OCI-LY7 (cell line): Measurements from ENCODE around the gene FBXW8. TPM values are rescaled to one million over a fixed set of nuclear protein-coding genes. Genes with fewer than 3 reads are reported as not detected.

Experiments used
- BruUV-seq: library from RNA; stranded (reverse); fragments of 400-500 nt; replicated peaks from 2 replicates; lab custom pipeline; 2021; lab: Mats Ljungman, UMichigan
- CTCF ChIA-PET: fragments of 300-600 bp; sonication (Branson Sonifier 250); formaldehyde crosslinking; loops from one replicate; lab custom pipeline; 2022; ENCODE audit warnings: antibody characterized with exemption; ENCODE audit not compliant: unreplicated experiment; lab: Charles Lee
- POLR2A ChIA-PET: fragments of 300-600 bp; sonication (Branson Sonifier 250); formaldehyde crosslinking; loops from one replicate; lab custom pipeline; 2022; ENCODE audit warnings: antibody characterized with exemption; lab: Charles Lee
- DNase-seq: peaks from one replicate; pipeline ENCODE4 v3.0.0-alpha.2; 2015; ENCODE audit warnings: low spot score
- H2AFZ ChIP-seq: fragments of 200-600 bp; sonication (generic), shearing (Covaris generic); 2 replicates; pipeline ENCODE4 v1.6.1; 2014; ENCODE audit warnings: mild to moderate bottlenecking, antibody characterized with exemption, low read length, moderate library complexity
- H3K27ac ChIP-seq: fragments of 200-600 bp; sonication (generic); 2 replicates; pipeline ENCODE4 v1.5.1; 2014; ENCODE audit warnings: mixed run types, low read depth, mild to moderate bottlenecking, moderate library complexity, low read length, inconsistent platforms; ENCODE audit not compliant: poor library complexity, severe bottlenecking
- H3K36me3 ChIP-seq: fragments of 200-600 bp; sonication (generic); 2 replicates; pipeline ENCODE4 v1.6.1; 2014; ENCODE audit warnings: mild to moderate bottlenecking, antibody characterized with exemption, low read length, moderate library complexity, mixed read lengths; ENCODE audit not compliant: insufficient read depth
- H3K4me1 ChIP-seq: fragments of 200-600 bp; sonication (generic); 2 replicates; pipeline ENCODE4 v1.5.1; 2014; ENCODE audit warnings: mild to moderate bottlenecking, low read length; ENCODE audit not compliant: insufficient read depth, poor library complexity, severe bottlenecking
- H3K4me2 ChIP-seq: fragments of 200-600 bp; sonication (generic); 2 replicates; pipeline ENCODE4 v1.6.1; 2014; ENCODE audit warnings: mild to moderate bottlenecking, low read length
- H3K4me3 ChIP-seq: fragments of 200-600 bp; sonication (generic); 2 replicates; pipeline ENCODE4 v1.5.1; 2014; ENCODE audit warnings: mild to moderate bottlenecking, low read depth, low read length; ENCODE audit not compliant: poor library complexity, severe bottlenecking
- H3K79me2 ChIP-seq: fragments of 200-600 bp; sonication (generic); 2 replicates; pipeline ENCODE4 v1.6.1; 2016; ENCODE audit warnings: low read depth, mild to moderate bottlenecking, low read length, moderate library complexity, mixed read lengths; ENCODE audit not compliant: insufficient read depth
- H3K9me2 ChIP-seq: fragments of 200-600 bp; sonication (generic); 2 replicates; pipeline ENCODE4 v1.6.1; 2016; ENCODE audit warnings: mild to moderate bottlenecking, low read length, mixed read lengths; ENCODE audit not compliant: insufficient read depth
- H3K9me3 ChIP-seq: fragments of 200-600 bp; sonication (generic); 2 replicates; pipeline ENCODE4 v1.6.1; 2014; ENCODE audit warnings: mild to moderate bottlenecking, mixed run types, low read length, mixed read lengths
- H4K20me1 ChIP-seq: fragments of 200-600 bp; sonication (generic); 2 replicates; pipeline ENCODE4 v1.6.1; 2014; ENCODE audit warnings: mild to moderate bottlenecking, antibody characterized with exemption, low read length, moderate library complexity, mixed read lengths; ENCODE audit not compliant: insufficient read depth
- CTCF ChIP-seq: fragments of 200-600 bp; sonication (generic); conservative IDR thresholded peaks from 2 replicates; pipeline ENCODE4 v1.5.1; 2014; ENCODE audit warnings: mild to moderate bottlenecking, antibody characterized with exemption, low read length, moderate library complexity, mixed read lengths
- EZH2phosphoT487 ChIP-seq: fragments of 200-600 bp; sonication (generic); IDR thresholded peaks from 2 replicates; pipeline ENCODE4 v1.6.1; 2018; ENCODE audit warnings: low read depth, borderline replicate concordance, mild to moderate bottlenecking, mixed run types, antibody characterized with exemption, low read length, moderate library complexity, mixed read lengths
- intact Hi-C: fragments of 100-400 bp; cut with micrococcal nuclease; formaldehyde crosslinking; loops from one replicate; pipeline ENCODE4 v1.10.0; 2022; ENCODE audit not compliant: unreplicated experiment
- total RNA-seq, 2 experiments: library from RNA; depleted of rRNA in 1 of 2; stranded (reverse); fragments of >200 nt in 1 of 2; shearing (Covaris generic) in 1 of 2; gene quantifications; 2 replicates each; pipeline ENCODE4 v1.2.3, GENCODE V29; 2014 to 2022

Gene FBXW8
- total RNA-seq, 2 experiments from 2014 or later: 29.8 to 34.0 TPM

GRCh38 chr12:116999066-116999465, 88.3 kb downstream of the FBXW8 start:
- POLR2A ChIA-PET: interaction anchor here (1.4 kb wide), 1 partner anchor 21 kb away, joined by 4 read pairs; no protein-coding TSS in a partner anchor
- DNase-seq: no peak
- BruUV-seq: no TSS peak

GRCh38 chr12:117000316-117000715, 89.6 kb downstream of the FBXW8 start:
- ChIA-PET POLR2A (interaction anchor here (0.6 to 3.3 kb wide), 8 partner anchors 10 to 125 kb away, joined by 3 to 17 read pairs (median 4); no protein-coding TSS in a partner anchor), CTCF (interaction anchor here (1.1 kb wide), 1 partner anchor 22 kb away, joined by 3 read pairs; no protein-coding TSS in a partner anchor)
- peaks cover 7% of the 10 kb centered on the region; the same call in 1 of the 2 replicates for H3K36me3 ChIP-seq
- H3K4me2 ChIP-seq: peak overlapping the region; percentile 21; the same call in 1 of the 2 replicates
- no peaks in the 10 kb centered on the region for H3K79me2 ChIP-seq
- intact Hi-C loops: no loop called here
- no peak overlapping the region for H3K27ac ChIP-seq
- no peak overlapping the region for H2AFZ ChIP-seq
- H3K9me3 ChIP-seq: no peaks in the 10 kb centered on the region
- H4K20me1 ChIP-seq: no peaks in the 10 kb centered on the region
- H3K4me3 ChIP-seq: no peak overlapping the region
- peak; percentile 30 for DNase-seq
- H3K4me1 ChIP-seq: peaks cover 6% of the 10 kb centered on the region
- TF ChIP-seq EZH2phosphoT487 (no peak), CTCF (no peak)
- no TSS peak for BruUV-seq
- no peaks in the 10 kb centered on the region for H3K9me2 ChIP-seq

More at GRCh38 chr12:116999066-116999465, 88.3 kb downstream of the FBXW8 start:
- no peak overlapping the region for H3K4me2 ChIP-seq
- H3K9me2 ChIP-seq: no peaks in the 10 kb centered on the region
- H3K4me3 ChIP-seq: no peak overlapping the region
- no peaks in the 10 kb centered on the region for H3K9me3 ChIP-seq
- H2AFZ ChIP-seq: no peak overlapping the region
- intact Hi-C loops: no loop called here
- CTCF ChIA-PET: no interaction called here
- H4K20me1 ChIP-seq: no peaks in the 10 kb centered on the region
- TF ChIP-seq EZH2phosphoT487: no peak
- H3K27ac ChIP-seq: no peak overlapping the region
- H3K4me1 ChIP-seq: peaks cover 6% of the 10 kb centered on the region
- H3K36me3 ChIP-seq: peaks cover 4% of the 10 kb centered on the region; the same call in 1 of the 2 replicates
- no peaks in the 10 kb centered on the region for H3K79me2 ChIP-seq

- ChIA-PET CTCF (interaction anchor here (0.6 kb wide), 1 partner anchor 97 kb away, joined by 3 read pairs; no protein-coding TSS in a partner anchor), POLR2A (interaction anchor here (2.1 to 3.3 kb wide), 2 partner anchors 10 to 12 kb away, joined by 5 to 17 read pairs; no protein-coding TSS in a partner anchor)
- Histone ChIP-seq H3K36me3 (peaks cover 13% of the 10 kb centered on the region; the same call in 1 of the 2 replicates), H3K27ac (no peak overlapping the region), H3K4me3 (no peak overlapping the region), H3K4me2 (no peak overlapping the region), H3K9me3 (no peaks in the 10 kb centered on the region), H2AFZ (no peak overlapping the region), H3K4me1 (peaks cover 6% of the 10 kb centered on the region), H4K20me1 (no peaks in the 10 kb centered on the region), H3K79me2 (no peaks in the 10 kb centered on the region), H3K9me2 (no peaks in the 10 kb centered on the region)
- intact Hi-C loops: no loop called here
- no peak for DNase-seq
- no TSS peak for BruUV-seq
- TF ChIP-seq CTCF (no peak), EZH2phosphoT487 (no peak)
These were observed 91.5 kb downstream of the FBXW8 start for GRCh38 chr12:117002051-117002817.
